Dendritic cell treated with granulocyte-macrophage colony-stimulating factor and Interleukin-4, amounts not matched to agents 40 ng/mL and 50 ng/mL, for 4 days (primary cell): ENCODE data around the gene TTC39B.
A peak's percentile ranks its signal among the peaks of the same experiment; 100 is the strongest.
"Not testable (repeated sequence)": the region's sequence is repeated elsewhere in the genome, so short reads cannot be mapped to it uniquely, and the experiment has no call there.

Experiments used
- H3K27ac Mint-ChIP-seq: one replicate; pipeline ENCODE4 v1.8.0; 2022; ENCODE audit warnings: mild to moderate bottlenecking, mixed read lengths
- H3K27me3 Mint-ChIP-seq: one replicate; pipeline ENCODE4 v1.8.0; 2022; ENCODE audit warnings: mild to moderate bottlenecking, mixed read lengths
- H3K36me3 Mint-ChIP-seq: one replicate; pipeline ENCODE4 v1.8.0; 2022; ENCODE audit warnings: low read depth, mixed read lengths
- H3K4me1 Mint-ChIP-seq: one replicate; pipeline ENCODE4 v1.8.0; 2022; ENCODE audit warnings: low read depth, mixed read lengths
- H3K4me3 Mint-ChIP-seq: one replicate; pipeline ENCODE4 v1.8.0; 2022; ENCODE audit warnings: mild to moderate bottlenecking, moderate library complexity, mixed read lengths
- H3K9me3 Mint-ChIP-seq: one replicate; pipeline ENCODE4 v1.8.0; 2022; ENCODE audit warnings: mixed read lengths
- intact Hi-C: fragments of 100-400 bp; cut with micrococcal nuclease; formaldehyde crosslinking; loops from one replicate; pipeline ENCODE4 v1.15.0; 2022

Gene TTC39B

DNA sequence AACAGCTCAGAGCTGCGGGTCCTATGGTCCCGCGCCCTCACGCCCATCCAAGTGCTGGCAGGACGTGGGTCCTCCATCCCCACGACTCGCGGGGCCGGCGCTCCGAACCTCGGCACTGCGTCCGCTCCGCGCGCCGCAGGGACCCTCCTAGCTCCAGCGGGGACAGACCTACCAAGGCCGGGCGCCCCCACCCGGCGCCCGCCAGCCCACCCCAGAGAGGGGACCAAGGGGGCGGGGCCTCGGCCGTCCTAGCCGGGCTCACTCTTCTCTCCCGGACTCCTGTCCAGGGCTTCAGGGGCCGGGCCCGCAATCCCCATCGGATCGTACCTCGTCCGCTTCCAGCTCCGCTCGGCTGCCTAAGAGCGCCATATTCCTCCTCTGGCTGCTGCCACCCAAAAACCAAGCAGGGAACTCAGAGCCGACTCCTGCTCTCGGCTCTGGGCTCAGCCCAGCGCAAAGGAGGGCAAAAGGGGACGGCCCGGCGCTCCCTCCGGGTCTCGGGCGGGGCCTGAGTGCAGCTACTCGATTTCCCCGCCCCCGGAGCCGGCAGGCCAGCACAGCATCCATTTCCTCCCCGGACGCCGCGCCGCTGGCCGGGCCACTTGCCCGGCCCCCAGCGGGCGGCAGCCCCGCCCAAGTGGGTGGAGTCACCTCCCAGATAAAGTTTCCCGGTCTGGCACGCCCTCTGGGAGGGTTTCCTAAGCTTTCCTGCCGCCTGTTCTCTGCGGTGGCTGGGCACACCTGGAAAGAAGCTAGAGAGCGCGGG, at the start of gene TTC39B:
Gene TTC39B, minus strand, starts transcription at position 460 of the 766 bp plus-strand sequence. Its CDS starts 91 bp downstream, at position 369.
- intact Hi-C loops = loop anchor here (2.0 to 5.0 kb wide), 3 partner anchors 116 to 246 kb away; partner anchors contain the start of genes CCDC171, PSIP1 and SNAPC3
- Mint-ChIP-seq H3K36me3 (peaks cover 11% of the 10 kb centered on the region), H3K27ac (peak within 1 kb of the TSS; percentile 92), H3K4me3 (peak within 1 kb of the TSS; percentile 99), H3K9me3 (no peaks in the 10 kb centered on the region), H3K4me1 (peaks cover 32% of the 10 kb centered on the region), H3K27me3 (peaks cover 14% of the 10 kb centered on the region)

DNA sequence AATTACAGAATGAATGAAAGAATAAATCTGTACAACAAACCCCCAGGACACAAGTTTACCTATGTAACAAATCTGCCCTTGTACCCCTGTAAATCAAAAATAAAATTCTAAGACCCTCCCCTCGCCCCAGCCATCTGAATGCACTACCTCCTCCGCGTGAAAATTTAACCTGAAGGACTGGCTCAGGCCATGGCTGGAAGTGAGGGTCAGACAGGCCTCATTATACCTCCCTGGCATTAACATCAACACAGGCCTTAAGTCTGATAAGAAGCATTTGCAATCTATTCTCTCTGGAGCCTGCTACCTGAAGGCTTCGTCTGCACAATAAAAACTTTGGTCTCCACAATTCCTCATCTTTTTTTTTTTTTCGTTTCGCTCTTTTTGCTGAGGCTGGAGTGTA, 48.7 kb upstream of the TTC39B start:
- no peaks in the 10 kb centered on the region for H3K4me1 Mint-ChIP-seq
- no peaks in the 10 kb centered on the region for H3K9me3 Mint-ChIP-seq
- intact Hi-C loops = no loop called here
- H3K27ac Mint-ChIP-seq = no peak overlapping the region
- H3K4me3 Mint-ChIP-seq = no peak overlapping the region
- no peaks in the 10 kb centered on the region for H3K27me3 Mint-ChIP-seq
- H3K36me3 Mint-ChIP-seq = no peaks in the 10 kb centered on the region

DNA sequence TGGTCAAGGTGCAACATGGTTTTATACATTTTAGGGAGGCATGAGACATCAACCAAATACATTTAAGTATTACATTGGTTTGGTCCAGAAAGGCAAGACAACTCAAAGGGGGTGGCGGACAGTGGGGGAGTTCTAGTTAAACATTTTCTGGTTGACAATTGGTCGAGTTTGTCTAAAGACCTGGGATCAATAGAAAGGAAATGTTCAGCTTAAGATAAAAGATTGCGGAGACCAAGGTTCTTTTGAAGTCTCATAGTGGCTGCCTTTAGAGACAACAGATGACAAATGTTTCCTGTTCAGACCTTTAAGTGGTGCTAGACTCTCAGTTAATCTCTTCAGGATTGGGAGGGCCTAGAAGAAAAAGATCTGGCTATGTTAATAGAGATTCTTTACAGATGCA, 47.7 kb upstream of the TTC39B start:
- Mint-ChIP-seq H3K27ac (no peak overlapping the region), H3K4me1 (no peaks in the 10 kb centered on the region)
- intact Hi-C loops = no loop called here

DNA sequence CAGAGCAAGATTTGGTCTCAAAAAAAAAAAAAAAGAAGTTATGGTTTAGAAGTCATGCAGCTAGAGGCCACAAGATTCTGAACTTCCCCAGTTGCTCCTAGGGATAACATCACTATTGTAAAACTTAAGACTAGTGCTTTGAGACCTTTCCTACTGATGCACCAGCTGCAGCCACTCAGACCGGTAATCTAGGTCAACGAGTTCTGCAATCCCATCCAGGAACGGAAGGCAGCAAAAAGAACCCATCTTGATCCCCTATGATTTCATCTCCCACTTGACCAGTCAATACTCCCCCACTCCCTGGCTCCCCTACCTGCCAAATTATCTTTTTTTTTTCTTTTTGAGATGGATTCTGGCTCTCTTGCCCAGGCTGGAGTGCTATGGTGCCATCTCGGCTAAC, 46.9 kb upstream of the TTC39B start:
- no peaks in the 10 kb centered on the region for H3K36me3 Mint-ChIP-seq
- intact Hi-C loops = no loop called here
- no peaks in the 10 kb centered on the region for H3K9me3 Mint-ChIP-seq
- H3K27ac Mint-ChIP-seq = no peak overlapping the region
- H3K4me1 Mint-ChIP-seq = no peaks in the 10 kb centered on the region
- no peaks in the 10 kb centered on the region for H3K27me3 Mint-ChIP-seq
- no peak overlapping the region for H3K4me3 Mint-ChIP-seq

More for the DNA sequence above, 47.7 kb upstream of the TTC39B start:
- Mint-ChIP-seq H3K9me3 (no peaks in the 10 kb centered on the region), H3K27me3 (no peaks in the 10 kb centered on the region), H3K4me3 (no peak overlapping the region), H3K36me3 (no peaks in the 10 kb centered on the region)

DNA sequence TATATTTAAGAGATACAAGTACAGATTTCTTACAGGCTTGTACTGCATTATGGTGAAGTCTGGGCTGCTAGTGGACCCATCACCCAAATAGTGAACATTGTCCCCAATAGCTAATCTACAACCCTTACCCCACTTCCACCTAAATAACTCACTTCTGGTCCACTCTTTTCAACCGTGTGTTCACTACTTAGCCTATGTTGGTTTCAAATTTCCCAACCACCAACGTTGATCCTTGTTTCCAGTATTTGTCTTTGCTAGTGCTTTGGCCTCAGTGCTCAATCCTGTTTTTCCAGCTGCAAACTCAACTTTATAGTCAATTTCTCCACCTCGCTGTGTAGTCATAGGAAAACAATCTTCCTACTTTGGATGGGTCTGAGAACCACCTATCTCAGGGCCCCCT, 45.3 kb upstream of the TTC39B start:
- intact Hi-C loops = no loop called here
- H3K36me3 Mint-ChIP-seq = no peaks in the 10 kb centered on the region
- H3K9me3 Mint-ChIP-seq = no peaks in the 10 kb centered on the region
- H3K4me1 Mint-ChIP-seq = no peaks in the 10 kb centered on the region
- H3K27ac Mint-ChIP-seq = no peak overlapping the region
- no peak overlapping the region for H3K4me3 Mint-ChIP-seq
- no peaks in the 10 kb centered on the region for H3K27me3 Mint-ChIP-seq

DNA sequence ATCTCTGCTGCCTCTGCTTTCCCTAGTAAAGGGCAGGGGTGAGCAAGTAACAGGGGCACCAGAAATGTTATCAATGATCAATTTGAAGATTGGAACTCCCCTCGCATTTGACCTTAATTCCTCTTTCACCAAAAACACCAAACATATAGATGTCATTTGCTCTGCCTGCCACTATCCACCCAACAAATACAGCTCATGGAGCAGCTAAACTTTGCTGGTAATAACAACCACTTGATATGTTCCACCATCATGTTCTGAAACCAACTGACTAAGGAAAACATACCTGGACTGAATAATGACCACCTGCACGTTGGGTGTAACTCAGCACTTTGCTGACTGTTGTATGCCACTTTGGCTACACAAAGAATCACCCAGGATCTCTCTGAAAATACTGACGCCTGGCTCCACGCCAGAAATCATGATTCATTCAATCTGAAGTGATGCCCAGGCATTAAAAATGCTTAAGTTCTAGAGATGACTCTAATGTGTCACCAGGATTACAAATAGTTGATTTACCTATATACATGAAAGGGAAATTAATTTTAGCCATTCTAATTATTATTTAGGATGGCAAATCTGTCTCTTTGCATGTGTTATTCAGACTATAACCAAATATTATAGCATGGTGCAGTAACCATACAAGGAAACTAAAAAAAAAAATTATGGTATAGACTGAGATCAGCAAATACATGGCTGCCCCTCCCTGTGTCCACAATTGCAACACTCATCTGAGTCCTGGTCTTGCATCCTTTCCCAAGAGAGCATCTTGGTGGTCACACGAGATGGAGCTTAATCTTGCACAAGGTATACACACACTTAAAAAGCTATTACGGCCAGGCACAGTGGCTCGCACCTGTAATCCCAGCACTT, 43.1 kb upstream of the TTC39B start:
- intact Hi-C loops = no loop called here
- no peaks in the 10 kb centered on the region for H3K36me3 Mint-ChIP-seq
- H3K27me3 Mint-ChIP-seq = no peaks in the 10 kb centered on the region
- H3K4me1 Mint-ChIP-seq = no peaks in the 10 kb centered on the region
- no peak overlapping the region for H3K4me3 Mint-ChIP-seq
- H3K9me3 Mint-ChIP-seq = no peaks in the 10 kb centered on the region
- no peak overlapping the region for H3K27ac Mint-ChIP-seq

DNA sequence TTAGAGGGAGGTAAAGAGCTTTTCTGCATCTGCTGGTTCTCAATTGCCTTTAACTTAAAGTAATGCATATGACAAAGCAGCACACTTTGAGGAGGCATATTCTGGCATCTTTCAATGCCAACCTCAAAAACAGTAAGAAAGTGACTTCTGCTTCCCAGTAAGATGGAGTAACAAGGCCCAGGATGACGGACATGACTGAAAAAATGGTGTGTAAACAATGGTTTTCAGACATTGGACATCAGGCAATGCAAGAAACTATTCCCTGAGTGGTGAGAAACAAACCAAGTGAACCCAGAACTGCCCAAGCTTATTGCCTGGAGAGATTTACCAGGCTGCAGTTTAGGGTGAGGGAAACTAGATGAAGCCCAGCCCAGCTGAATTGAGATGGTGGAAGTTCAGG, 39.8 kb upstream of the TTC39B start:
- Mint-ChIP-seq H3K4me3 (no peak overlapping the region), H3K27ac (no peak overlapping the region), H3K9me3 (peaks cover 7% of the 10 kb centered on the region), H3K36me3 (no peaks in the 10 kb centered on the region), H3K27me3 (no peaks in the 10 kb centered on the region), H3K4me1 (no peaks in the 10 kb centered on the region)
- intact Hi-C loops = no loop called here

DNA sequence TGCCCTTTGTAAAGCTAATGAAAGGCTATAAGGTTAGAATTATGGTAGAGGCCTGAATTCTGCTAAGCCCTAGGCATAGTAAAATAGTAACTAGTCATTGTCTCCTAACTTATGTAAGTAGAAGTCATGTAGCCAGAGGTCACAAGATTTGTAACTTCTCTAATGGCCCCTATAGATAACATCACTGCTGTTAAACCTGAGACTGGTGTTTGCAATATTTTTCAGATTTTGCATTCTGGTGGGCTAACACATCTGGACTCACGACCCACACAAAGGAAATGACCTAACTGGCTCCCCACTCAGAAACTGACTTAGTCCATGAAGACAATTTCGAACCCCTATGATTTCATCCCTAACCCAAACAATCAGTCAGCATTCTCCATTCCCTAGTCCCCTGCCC, 37.2 kb upstream of the TTC39B start:
- H3K36me3 Mint-ChIP-seq = no peaks in the 10 kb centered on the region
- intact Hi-C loops = no loop called here
- H3K27ac Mint-ChIP-seq = no peak overlapping the region
- H3K4me3 Mint-ChIP-seq = no peak overlapping the region
- no peaks in the 10 kb centered on the region for H3K4me1 Mint-ChIP-seq
- no peaks in the 10 kb centered on the region for H3K27me3 Mint-ChIP-seq
- peaks cover 7% of the 10 kb centered on the region for H3K9me3 Mint-ChIP-seq

DNA sequence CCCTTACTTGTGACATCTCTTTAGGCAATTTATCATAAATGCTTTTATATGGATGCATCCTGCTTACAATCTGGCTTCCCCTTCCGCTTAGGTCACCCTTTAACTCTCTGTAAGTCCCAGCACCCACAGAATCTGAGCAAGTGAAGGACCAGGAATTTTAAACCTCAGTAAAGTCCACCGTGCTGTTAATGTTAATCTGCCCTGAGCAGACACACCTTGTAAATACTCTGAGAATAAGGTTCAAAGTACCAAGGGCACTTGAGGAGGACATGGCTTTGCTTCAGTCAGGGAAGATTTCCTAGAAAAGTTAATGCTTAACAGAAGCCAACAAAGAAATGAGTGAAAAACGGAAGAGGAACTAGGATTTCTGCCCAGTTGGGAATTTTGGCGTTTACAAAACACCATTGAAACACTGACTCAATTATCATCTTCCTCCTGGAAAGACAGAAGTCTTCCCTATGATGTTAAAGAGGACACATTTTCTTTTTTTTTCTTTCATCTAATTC, 26.4 kb upstream of the TTC39B start:
- Mint-ChIP-seq H3K4me3 (no peak overlapping the region), H3K36me3 (no peaks in the 10 kb centered on the region), H3K9me3 (no peaks in the 10 kb centered on the region), H3K27ac (no peak overlapping the region), H3K27me3 (peaks cover 1% of the 10 kb centered on the region), H3K4me1 (peaks cover 7% of the 10 kb centered on the region)
- intact Hi-C loops = no loop called here

DNA sequence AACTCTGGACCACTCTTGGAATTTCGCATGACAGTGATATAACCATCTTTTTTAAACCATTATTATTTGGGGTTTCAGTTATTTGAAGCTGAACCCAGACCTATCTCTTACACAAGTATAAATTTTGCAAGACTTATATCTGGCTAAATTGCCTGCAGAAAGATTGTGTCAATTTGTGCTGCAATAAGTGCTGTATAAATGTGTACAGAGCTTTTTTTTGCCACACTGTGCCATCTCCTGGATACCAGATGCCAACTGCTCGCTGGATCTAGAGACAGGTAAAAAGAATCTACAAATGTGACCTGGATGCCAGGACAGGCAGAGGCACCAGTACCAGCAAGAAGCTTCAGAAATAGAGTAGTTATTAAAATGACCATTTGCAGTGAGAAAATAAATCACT, 25.9 kb upstream of the TTC39B start:
- Mint-ChIP-seq H3K27me3 (peaks cover 1% of the 10 kb centered on the region), H3K4me3 (no peak overlapping the region), H3K27ac (no peak overlapping the region), H3K4me1 (peaks cover 11% of the 10 kb centered on the region), H3K36me3 (no peaks in the 10 kb centered on the region), H3K9me3 (no peaks in the 10 kb centered on the region)
- intact Hi-C loops = no loop called here

DNA sequence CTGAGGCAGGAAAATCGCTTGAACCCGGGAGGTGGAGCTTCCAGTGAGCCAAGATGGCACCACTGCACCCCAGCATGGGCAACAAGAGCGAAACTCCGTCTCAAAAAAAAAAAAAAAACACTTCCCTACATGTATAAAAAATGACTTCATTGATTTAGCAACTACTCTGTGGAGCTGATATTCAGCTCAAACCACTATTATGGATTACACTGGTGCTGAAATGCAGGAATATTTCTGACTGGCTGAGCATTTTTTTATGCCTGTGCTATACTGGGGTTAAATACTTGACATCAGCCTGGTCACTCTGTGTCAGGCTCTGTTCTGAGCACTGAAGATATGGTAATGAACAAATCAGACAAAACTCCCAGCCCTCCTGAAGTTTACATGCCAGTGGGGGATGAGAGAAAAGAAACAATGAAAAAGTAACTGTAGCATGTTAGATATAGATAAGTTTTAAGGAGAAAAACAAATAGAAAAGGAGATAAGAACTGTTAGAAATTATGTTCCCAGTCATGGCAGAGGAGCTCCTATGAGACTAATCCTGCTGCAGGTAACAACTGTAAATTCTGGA, 22.6 kb upstream of the TTC39B start:
- no peak overlapping the region for H3K27ac Mint-ChIP-seq
- no peak overlapping the region for H3K4me3 Mint-ChIP-seq
- peaks cover 11% of the 10 kb centered on the region for H3K4me1 Mint-ChIP-seq
- intact Hi-C loops = no loop called here
- H3K36me3 Mint-ChIP-seq = no peaks in the 10 kb centered on the region
- H3K9me3 Mint-ChIP-seq = peaks cover under 1% of the 10 kb centered on the region
- H3K27me3 Mint-ChIP-seq = peaks cover 1% of the 10 kb centered on the region

DNA sequence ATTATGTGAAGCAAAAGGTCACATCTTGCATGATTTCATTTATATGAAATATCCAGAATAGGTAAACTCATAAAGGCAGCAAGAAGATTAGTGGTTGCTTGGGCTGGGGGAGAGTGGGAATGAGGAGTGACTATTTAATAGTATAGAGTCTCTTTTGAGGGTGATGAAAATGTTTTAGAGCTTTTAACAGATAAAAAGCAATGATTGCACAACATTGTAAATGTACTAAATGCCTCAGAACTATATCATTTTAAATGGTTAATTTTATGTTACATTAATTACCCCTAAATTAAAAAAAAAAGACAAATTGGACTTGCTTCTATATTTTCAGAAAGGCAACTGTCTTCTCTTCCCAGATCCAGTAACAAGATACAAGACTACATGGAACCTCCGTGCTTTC, 21.9 kb upstream of the TTC39B start:
- Mint-ChIP-seq H3K4me3 (no peak overlapping the region), H3K9me3 (peaks cover 8% of the 10 kb centered on the region), H3K27me3 (peaks cover 1% of the 10 kb centered on the region), H3K4me1 (peaks cover 11% of the 10 kb centered on the region), H3K27ac (no peak overlapping the region), H3K36me3 (no peaks in the 10 kb centered on the region)
- intact Hi-C loops = no loop called here

DNA sequence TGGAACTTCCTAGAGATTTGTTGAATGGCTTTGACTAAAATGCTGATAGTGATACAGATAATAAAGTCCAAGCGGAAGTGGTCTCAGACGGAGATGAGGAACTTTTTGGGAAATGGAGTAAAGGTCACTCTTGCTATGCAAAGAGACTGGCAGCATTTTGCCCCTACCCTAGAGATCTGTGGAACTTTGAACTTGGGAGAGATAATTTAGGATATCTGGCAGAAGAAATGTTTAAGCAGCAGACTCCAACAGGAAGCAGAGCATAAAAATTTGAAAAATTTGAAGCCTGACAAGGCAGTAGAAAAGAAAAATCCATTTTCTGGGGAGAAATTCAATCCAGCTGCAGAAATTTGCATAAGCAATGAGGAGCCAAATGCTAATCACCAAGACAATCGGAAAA, 15.7 kb upstream of the TTC39B start:
- H3K9me3 Mint-ChIP-seq = peaks cover 25% of the 10 kb centered on the region
- intact Hi-C loops, H3K27me3 Mint-ChIP-seq, H3K27ac Mint-ChIP-seq, H3K36me3 Mint-ChIP-seq, H3K4me1 Mint-ChIP-seq, H3K4me3 Mint-ChIP-seq: not testable (repeated sequence)

DNA sequence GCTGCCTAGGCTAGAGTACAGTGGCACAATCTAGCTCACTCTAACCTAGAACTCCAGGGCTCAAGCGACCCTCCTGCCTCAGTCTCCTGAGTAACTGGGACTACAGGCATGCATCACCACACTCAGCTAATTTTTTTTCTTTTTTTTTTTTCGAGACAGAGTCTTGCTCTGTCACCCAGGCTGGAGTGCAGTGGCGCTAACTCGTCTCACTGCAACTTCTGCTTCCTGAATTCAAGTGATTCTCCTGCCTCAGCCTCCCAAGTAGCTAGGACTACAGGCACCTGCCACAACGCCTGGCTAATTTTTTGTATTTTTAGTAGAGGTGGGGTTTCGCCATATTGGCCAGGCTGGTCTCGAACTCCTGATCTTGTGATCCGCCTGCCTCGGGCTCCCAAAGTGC, 12.6 kb upstream of the TTC39B start:
- H3K36me3 Mint-ChIP-seq, intact Hi-C loops, H3K4me1 Mint-ChIP-seq, H3K27me3 Mint-ChIP-seq, H3K4me3 Mint-ChIP-seq, H3K27ac Mint-ChIP-seq: not testable (repeated sequence)
- H3K9me3 Mint-ChIP-seq = peaks cover 24% of the 10 kb centered on the region
